A673 (cell line): ENCODE data around the gene VPS41.

Experiments
- EZH2 ChIP-seq: fragments of 200-600 bp; sonication (generic); IDR thresholded peaks from 2 replicates; pipeline ENCODE4 v1.6.1; 2017; ENCODE audit warnings: borderline replicate concordance, low read depth, mild to moderate bottlenecking, mixed read lengths, antibody characterized with exemption, low read length; ENCODE audit not compliant: poor library complexity, severe bottlenecking
- TF ChIP-seq, protein P1 (sequence below): fragments of 300-800, 200-600 bp; sonication (generic); conservative IDR thresholded peaks from 2 replicates; pipeline ENCODE4 v1.5.1; 2017; ENCODE audit warnings: low read depth, mild to moderate bottlenecking, antibody characterized with exemption, low read length, moderate library complexity, mixed read lengths

DNA sequence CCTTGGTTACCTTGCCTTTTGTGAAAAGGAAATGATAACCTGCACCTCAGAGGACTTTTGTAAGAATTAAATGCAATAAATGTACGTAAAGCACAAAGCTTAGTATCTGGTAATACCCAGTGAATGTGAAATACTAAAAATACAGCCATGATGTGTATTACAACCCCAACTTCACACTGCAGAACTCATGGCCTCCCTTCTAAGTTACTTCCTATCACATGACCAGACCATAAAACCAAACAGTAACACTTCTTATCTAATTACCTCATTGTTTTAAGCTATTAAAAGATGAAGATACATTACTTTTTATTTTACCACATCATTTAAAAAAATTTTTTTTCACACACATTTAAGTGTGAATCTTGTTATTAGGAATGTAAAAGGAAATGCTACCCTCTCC, 29.0 kb downstream of the VPS41 start:
- TF ChIP-seq, protein P1, sequence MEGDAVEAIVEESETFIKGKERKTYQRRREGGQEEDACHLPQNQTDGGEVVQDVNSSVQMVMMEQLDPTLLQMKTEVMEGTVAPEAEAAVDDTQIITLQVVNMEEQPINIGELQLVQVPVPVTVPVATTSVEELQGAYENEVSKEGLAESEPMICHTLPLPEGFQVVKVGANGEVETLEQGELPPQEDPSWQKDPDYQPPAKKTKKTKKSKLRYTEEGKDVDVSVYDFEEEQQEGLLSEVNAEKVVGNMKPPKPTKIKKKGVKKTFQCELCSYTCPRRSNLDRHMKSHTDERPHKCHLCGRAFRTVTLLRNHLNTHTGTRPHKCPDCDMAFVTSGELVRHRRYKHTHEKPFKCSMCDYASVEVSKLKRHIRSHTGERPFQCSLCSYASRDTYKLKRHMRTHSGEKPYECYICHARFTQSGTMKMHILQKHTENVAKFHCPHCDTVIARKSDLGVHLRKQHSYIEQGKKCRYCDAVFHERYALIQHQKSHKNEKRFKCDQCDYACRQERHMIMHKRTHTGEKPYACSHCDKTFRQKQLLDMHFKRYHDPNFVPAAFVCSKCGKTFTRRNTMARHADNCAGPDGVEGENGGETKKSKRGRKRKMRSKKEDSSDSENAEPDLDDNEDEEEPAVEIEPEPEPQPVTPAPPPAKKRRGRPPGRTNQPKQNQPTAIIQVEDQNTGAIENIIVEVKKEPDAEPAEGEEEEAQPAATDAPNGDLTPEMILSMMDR, result no peak
- TF ChIP-seq EZH2, result no peak
